CD4-positive, alpha-beta T cell treated with Interleukin-6 for 4 hours (primary cell): Measurements from ENCODE around the gene TCTN1.
A peak's percentile ranks its signal among the peaks of the same experiment; 100 is the strongest.

ENCODE experiments used
- DNase-seq: peaks from one replicate; pipeline ENCODE4 v3.0.0-alpha.2; 2020; ENCODE audit warnings: mixed read lengths

Gene TCTN1

GRCh38 chr12:110686294-110686903, 72.5 kb downstream of the TCTN1 start:
- no peak for DNase-seq

- DNase-seq, result no peak
These were observed 73.7 kb downstream of the TCTN1 start for GRCh38 chr12:110687396-110688169.

- DNase-seq, result peak; percentile 59
These were observed 74.7 kb downstream of the TCTN1 start, which contains the start of gene HVCN1 for GRCh38 chr12:110688446-110689280. TSS of gene HVCN1 (minus strand) at chr12:110689115. CDS start at chr12:110683245, 5,870 bp downstream.

GRCh38 chr12:110689281-110690126, 75.6 kb downstream of the TCTN1 start:
- peak; percentile 67 for DNase-seq

GRCh38 chr12:110690127-110690430, 76.2 kb downstream of the TCTN1 start:
- no peak for DNase-seq

GRCh38 chr12:110693731-110694130, 79.8 kb downstream of the TCTN1 start:
- DNase-seq, result peak; percentile 15

- DNase-seq, result no peak
These were observed 80.5 kb downstream of the TCTN1 start for GRCh38 chr12:110694330-110694901.

- no peak for DNase-seq
These were observed 82.4 kb downstream of the TCTN1 start for GRCh38 chr12:110696283-110696682.

GRCh38 chr12:110697236-110697635, 83.3 kb downstream of the TCTN1 start:
- no peak for DNase-seq

GRCh38 chr12:110698171-110698902, 84.4 kb downstream of the TCTN1 start:
- peak; percentile 82 for DNase-seq
